Hepatocyte (in vitro differentiated cells): ENCODE data around the gene GPR39.

Experiments
- CTCF ChIP-seq: fragments of 200-600 bp; sonication (generic); IDR thresholded peaks from 2 replicates; pipeline ENCODE4 v1.5.1; 2016; ENCODE audit warnings: antibody characterized with exemption, mild to moderate bottlenecking; ENCODE audit not compliant: poor library complexity
- EZH2 ChIP-seq: fragments of 200-600 bp; sonication (generic); IDR thresholded peaks from 2 replicates; pipeline ENCODE4 v1.6.1; 2016; ENCODE audit warnings: antibody characterized with exemption, mild to moderate bottlenecking, borderline replicate concordance

GRCh38 chr2:132595693-132596092, 179.1 kb downstream of the GPR39 start:
- TF ChIP-seq CTCF (no peak), EZH2 (no peak)
